Keratinocyte (primary cell): ENCODE data around the gene MEG3.

Experiments
- EZH2 ChIP-seq: IDR thresholded peaks from one replicate; pipeline ENCODE4 v1.6.1; 2012; ENCODE audit warnings: inconsistent platforms, mild to moderate bottlenecking, low read length, moderate library complexity
- TF ChIP-seq, protein P1 (sequence below), 3 experiments: IDR thresholded peaks in 1 of 3; conservative IDR thresholded peaks in 1 of 3; optimal IDR thresholded peaks in 1 of 3; 2 replicates in 2 of 3; 3 replicates in 1 of 3; pipeline versions ENCODE3 to v1.5.1; 2011; ENCODE audit warnings: low read length in 3 of 3, mild to moderate bottlenecking in 3 of 3, moderate library complexity in 2 of 3, control low read depth in 1 of 3, inconsistent platforms in 1 of 3; ENCODE audit not compliant: insufficient read depth in 2 of 3; ENCODE audit errors: extremely low read depth in 1 of 3

DNA sequence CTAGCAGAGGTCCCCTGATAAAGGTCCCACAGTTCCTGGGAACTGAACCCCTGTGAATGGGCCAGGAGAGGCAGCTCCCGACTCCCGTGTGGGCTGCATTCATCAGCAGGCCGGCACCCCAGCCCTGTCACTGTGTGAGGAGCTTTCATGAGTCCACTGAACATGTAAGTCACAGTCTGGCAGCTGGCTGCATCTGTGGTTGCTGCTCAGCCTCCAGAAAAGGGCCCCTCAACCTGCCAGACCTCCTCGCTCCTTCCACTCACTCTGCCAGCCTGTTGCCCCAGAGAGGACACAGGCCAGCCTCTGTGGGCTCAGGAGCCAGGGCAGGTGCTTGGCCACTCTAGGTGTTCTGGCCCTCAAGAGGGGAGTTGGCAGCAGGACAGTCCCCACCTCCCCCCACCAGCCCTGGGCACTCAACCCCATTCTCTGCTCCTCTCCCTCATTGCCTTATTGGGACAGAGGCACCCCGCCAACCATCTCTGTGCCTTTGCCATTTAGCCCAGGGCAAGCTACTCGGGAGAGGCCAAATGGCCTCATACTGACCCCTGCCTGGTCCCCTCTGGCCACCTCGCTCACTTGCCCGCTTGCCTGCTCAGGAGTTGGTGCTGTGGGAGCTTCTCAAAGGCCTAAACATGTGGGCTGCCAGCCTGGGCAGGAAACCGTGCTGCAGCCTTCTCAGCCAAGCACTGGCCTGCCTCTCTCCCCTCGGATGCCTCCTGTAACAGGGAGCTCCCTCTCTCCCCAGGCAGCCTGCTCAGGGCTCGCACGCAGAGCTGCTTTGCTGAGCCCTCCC lies 75.7 kb downstream of the MEG3 start:
- TF ChIP-seq EZH2 = no peak
- TF ChIP-seq, protein P1, sequence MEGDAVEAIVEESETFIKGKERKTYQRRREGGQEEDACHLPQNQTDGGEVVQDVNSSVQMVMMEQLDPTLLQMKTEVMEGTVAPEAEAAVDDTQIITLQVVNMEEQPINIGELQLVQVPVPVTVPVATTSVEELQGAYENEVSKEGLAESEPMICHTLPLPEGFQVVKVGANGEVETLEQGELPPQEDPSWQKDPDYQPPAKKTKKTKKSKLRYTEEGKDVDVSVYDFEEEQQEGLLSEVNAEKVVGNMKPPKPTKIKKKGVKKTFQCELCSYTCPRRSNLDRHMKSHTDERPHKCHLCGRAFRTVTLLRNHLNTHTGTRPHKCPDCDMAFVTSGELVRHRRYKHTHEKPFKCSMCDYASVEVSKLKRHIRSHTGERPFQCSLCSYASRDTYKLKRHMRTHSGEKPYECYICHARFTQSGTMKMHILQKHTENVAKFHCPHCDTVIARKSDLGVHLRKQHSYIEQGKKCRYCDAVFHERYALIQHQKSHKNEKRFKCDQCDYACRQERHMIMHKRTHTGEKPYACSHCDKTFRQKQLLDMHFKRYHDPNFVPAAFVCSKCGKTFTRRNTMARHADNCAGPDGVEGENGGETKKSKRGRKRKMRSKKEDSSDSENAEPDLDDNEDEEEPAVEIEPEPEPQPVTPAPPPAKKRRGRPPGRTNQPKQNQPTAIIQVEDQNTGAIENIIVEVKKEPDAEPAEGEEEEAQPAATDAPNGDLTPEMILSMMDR (optimal IDR thresholded peaks at IDR 0.05 in 1 of 3, IDR thresholded peaks at IDR 0.05 in 1 of 3, conservative IDR thresholded peaks at IDR 0.05 in 1 of 3; ENCODE audit: extremely low read depth in 1 of 3, insufficient read depth in 2 of 3, low read length in 3 of 3) = no peak
